Activated CD4-positive, CD25-positive, alpha-beta regulatory T cell (primary cell): Measurements from ENCODE around the gene CPSF6.
"Not testable (repeated sequence)": the region's sequence is repeated elsewhere in the genome, so short reads cannot be mapped to it uniquely, and the experiment has no call there.

Experiments used
- DNase-seq, 4 experiments: peaks; one replicate each; lab custom pipeline; 2025; lab: John Stamatoyannopoulos, UW

Gene CPSF6

GRCh38 chr12:69239352-69239921, at the start of gene CPSF6:
TSS of gene CPSF6 (plus strand) at chr12:69239569. CDS start at chr12:69239647, 78 bp downstream.
- peak; percentile 85 to 98 (median 94) for DNase-seq

GRCh38 chr12:69196302-69197288, 42.8 kb upstream of the CPSF6 start:
- DNase-seq = no peak

- DNase-seq = not testable (repeated sequence)
These were observed 39.4 kb upstream of the CPSF6 start for GRCh38 chr12:69199976-69200375.

- DNase-seq = no peak
These were observed 35.2 kb upstream of the CPSF6 start for GRCh38 chr12:69204191-69204590.

GRCh38 chr12:69210661-69211060, 28.7 kb upstream of the CPSF6 start:
- DNase-seq = no peak

- no peak for DNase-seq
These were observed 28.2 kb upstream of the CPSF6 start for GRCh38 chr12:69211160-69211559.

GRCh38 chr12:69214169-69214568, 25.2 kb upstream of the CPSF6 start:
- DNase-seq = no peak

GRCh38 chr12:69225251-69225910, 14.0 kb upstream of the CPSF6 start:
- no peak for DNase-seq

- DNase-seq = no peak
These were observed 7.9 kb upstream of the CPSF6 start for GRCh38 chr12:69231479-69231878.

- no peak for DNase-seq
These were observed 599 bp upstream of the CPSF6 start for GRCh38 chr12:69238589-69239351.

- DNase-seq = peak in 1 of 4 experiments; percentile 43
These were observed 707 bp downstream of the CPSF6 start for GRCh38 chr12:69239922-69240630.

GRCh38 chr12:69240631-69240995, 1.2 kb downstream of the CPSF6 start:
- no peak for DNase-seq

GRCh38 chr12:69241438-69242092, 2.2 kb downstream of the CPSF6 start:
- no peak for DNase-seq

- DNase-seq = no peak
These were observed 4.0 kb downstream of the CPSF6 start for GRCh38 chr12:69243099-69244084.

GRCh38 chr12:69247268-69248018, 8.1 kb downstream of the CPSF6 start:
- no peak for DNase-seq

- no peak for DNase-seq
These were observed 12.7 kb downstream of the CPSF6 start for GRCh38 chr12:69252033-69252432.

- no peak for DNase-seq
These were observed 14.7 kb downstream of the CPSF6 start for GRCh38 chr12:69254046-69254445.

- no peak for DNase-seq
These were observed 15.5 kb downstream of the CPSF6 start for GRCh38 chr12:69254862-69255261.

GRCh38 chr12:69258655-69259054, 19.3 kb downstream of the CPSF6 start:
- no peak for DNase-seq
